HEK293 (cell line): Measurements from ENCODE around the gene SACS.

Experiments used
- CTCF ChIA-PET: fragments of 350-600 bp; formaldehyde crosslinking; extraction: SDS; loops from one replicate; lab custom pipeline; 2021; ENCODE audit warnings: antibody characterized with exemption; lab: Yijun Ruan, JAX
- POLR2A ChIA-PET: fragments of 300-600 bp; formaldehyde crosslinking; extraction: SDS; loops from one replicate; lab custom pipeline; 2020; ENCODE audit warnings: antibody characterized with exemption, inconsistent platforms; lab: Yijun Ruan, JAX
- H3K27ac ChIP-seq: fragments of 200-500 bp; sonication (Bioruptor generic); 2 replicates; pipeline ENCODE4 v1.5.1; 2014; ENCODE audit warnings: low read depth, low read length, control low read depth, inconsistent platforms; ENCODE audit errors: extremely low read depth
- H3K36me3 ChIP-seq, 2 experiments: fragments of 200-500 bp in 1 of 2; sonication (Bioruptor generic) in 1 of 2; 1 replicate in 1 of 2; 2 replicates in 1 of 2; pipeline ENCODE4 v1.5.1; 2014 to 2017; ENCODE audit warnings: inconsistent platforms in 2 of 2, low read length in 2 of 2; ENCODE audit not compliant: control insufficient read depth in 2 of 2, insufficient read depth in 1 of 2
- H3K4me1 ChIP-seq: fragments of 200-500 bp; sonication (Bioruptor generic); 2 replicates; pipeline ENCODE4 v1.5.1; 2014; ENCODE audit warnings: mild to moderate bottlenecking, low read length, inconsistent platforms; ENCODE audit not compliant: control insufficient read depth, insufficient read depth
- H3K4me3 ChIP-seq: 2 replicates; pipeline ENCODE4 v1.5.1; 2011; ENCODE audit warnings: low read depth, mild to moderate bottlenecking, control low read depth, low read length, moderate library complexity
- H3K9me3 ChIP-seq: fragments of 200-500 bp; sonication (Bioruptor generic); 2 replicates; pipeline ENCODE4 v1.5.1; 2014; ENCODE audit warnings: low read depth, low read length, inconsistent platforms; ENCODE audit not compliant: control insufficient read depth, insufficient read depth
- EGR2 ChIP-seq: fragments of 450-650 bp; formaldehyde crosslinking; IDR thresholded peaks from 2 replicates; pipeline ENCODE4 v1.5.1; 2016; ENCODE audit warnings: low read depth, missing biosample characterization, missing genetic modification characterization
- GLIS2 ChIP-seq: fragments of 450-650 bp; formaldehyde crosslinking; IDR thresholded peaks from 2 replicates; pipeline ENCODE4 v1.5.1; 2016; ENCODE audit warnings: missing biosample characterization, missing genetic modification characterization
- HOXD13 ChIP-seq: sonication (generic); formaldehyde crosslinking; IDR thresholded peaks from 2 replicates; pipeline ENCODE4 v1.8.0; 2022; ENCODE audit warnings: missing genetic modification reagents, borderline replicate concordance
- KLF16 ChIP-seq: fragments of 450-650 bp; formaldehyde crosslinking; IDR thresholded peaks from 2 replicates; pipeline ENCODE4 v1.5.1; 2017; ENCODE audit warnings: missing biosample characterization, missing genetic modification characterization
- MYNN ChIP-seq: fragments of 450-650 bp; formaldehyde crosslinking; IDR thresholded peaks from 2 replicates; pipeline ENCODE4 v1.5.1; 2016; ENCODE audit warnings: missing biosample characterization, missing genetic modification characterization, borderline replicate concordance
- OVOL3 ChIP-seq: fragments of 450-650 bp; formaldehyde crosslinking; IDR thresholded peaks from 2 replicates; pipeline ENCODE4 v1.5.1; 2016; ENCODE audit warnings: missing biosample characterization, missing genetic modification characterization
- TCF7L2 ChIP-seq: IDR thresholded peaks from 2 replicates; pipeline ENCODE4 v1.6.1; 2011; ENCODE audit warnings: low read depth, mild to moderate bottlenecking, inconsistent platforms, low read length, moderate library complexity, borderline replicate concordance
- ZFP69B ChIP-seq: fragments of 450-650 bp; formaldehyde crosslinking; IDR thresholded peaks from 2 replicates; pipeline ENCODE4 v1.5.1; 2016; ENCODE audit warnings: missing biosample characterization, missing genetic modification characterization
- ZNF146 ChIP-seq: fragments of 450-650 bp; formaldehyde crosslinking; IDR thresholded peaks from 2 replicates; pipeline ENCODE4 v1.5.1; 2016; ENCODE audit warnings: missing biosample characterization, missing genetic modification characterization
- ZNF155 ChIP-seq: fragments of 450-650 bp; formaldehyde crosslinking; IDR thresholded peaks from 2 replicates; pipeline ENCODE4 v1.5.1; 2016; ENCODE audit warnings: missing biosample characterization, missing genetic modification characterization
- ZNF202 ChIP-seq: fragments of 450-650 bp; formaldehyde crosslinking; IDR thresholded peaks from 2 replicates; pipeline ENCODE4 v1.5.1; 2016; ENCODE audit warnings: missing biosample characterization, missing genetic modification characterization, borderline replicate concordance
- ZNF248 ChIP-seq: fragments of 450-650 bp; formaldehyde crosslinking; IDR thresholded peaks from 2 replicates; pipeline ENCODE4 v1.5.1; 2017; ENCODE audit warnings: missing biosample characterization, missing genetic modification characterization
- ZNF324 ChIP-seq: fragments of 450-650 bp; formaldehyde crosslinking; IDR thresholded peaks from 2 replicates; pipeline ENCODE4 v1.5.1; 2016; ENCODE audit warnings: missing biosample characterization, missing genetic modification characterization
- ZNF350 ChIP-seq: fragments of 450-650 bp; formaldehyde crosslinking; IDR thresholded peaks from 2 replicates; pipeline ENCODE4 v1.5.0; 2017; ENCODE audit warnings: missing biosample characterization, mild to moderate bottlenecking, missing genetic modification characterization
- ZNF423 ChIP-seq: fragments of 450-650 bp; formaldehyde crosslinking; IDR thresholded peaks from 2 replicates; pipeline ENCODE4 v1.5.1; 2016; ENCODE audit warnings: missing biosample characterization, missing genetic modification characterization
- ZNF561 ChIP-seq: fragments of 450-650 bp; IDR thresholded peaks from 2 replicates; pipeline ENCODE4 v1.5.1; 2018; ENCODE audit warnings: missing biosample characterization, missing genetic modification characterization, borderline replicate concordance
- ZNF629 ChIP-seq: fragments of 450-650 bp; formaldehyde crosslinking; IDR thresholded peaks from 2 replicates; pipeline ENCODE4 v1.5.1; 2017; ENCODE audit warnings: missing biosample characterization, missing genetic modification characterization
- ZNF777 ChIP-seq: fragments of 450-650 bp; formaldehyde crosslinking; IDR thresholded peaks from 2 replicates; pipeline ENCODE4 v1.5.1; 2017; ENCODE audit warnings: missing biosample characterization, missing genetic modification characterization, borderline replicate concordance
- ZNF785 ChIP-seq: fragments of 450-650 bp; formaldehyde crosslinking; IDR thresholded peaks from 2 replicates; pipeline ENCODE4 v1.5.1; 2016; ENCODE audit warnings: missing biosample characterization, missing genetic modification characterization
- ZXDB ChIP-seq: fragments of 450-650 bp; formaldehyde crosslinking; IDR thresholded peaks from 2 replicates; pipeline ENCODE4 v1.5.1; 2016; ENCODE audit warnings: missing biosample characterization, missing genetic modification characterization
- TF ChIP-seq, protein P1 (sequence below): fragments of 450-650 bp; formaldehyde crosslinking; IDR thresholded peaks from 2 replicates; pipeline ENCODE4; 2016; ENCODE audit warnings: missing biosample characterization, missing genetic modification characterization
- TF ChIP-seq, protein P2 (sequence below): fragments of 450-650 bp; IDR thresholded peaks from 2 replicates; pipeline ENCODE4 v1.5.1; 2018; ENCODE audit warnings: missing biosample characterization, mild to moderate bottlenecking, missing genetic modification characterization
- TF ChIP-seq, protein P3 (sequence below): fragments of 450-650 bp; formaldehyde crosslinking; IDR thresholded peaks from 2 replicates; pipeline ENCODE4 v1.5.1; 2016; ENCODE audit warnings: missing biosample characterization, missing genetic modification characterization
- TF ChIP-seq, protein P4 (sequence below): fragments of 450-650 bp; formaldehyde crosslinking; IDR thresholded peaks from 2 replicates; pipeline ENCODE4 v1.5.1; 2017; ENCODE audit warnings: missing biosample characterization, missing genetic modification characterization

The SACS gene

DNA sequence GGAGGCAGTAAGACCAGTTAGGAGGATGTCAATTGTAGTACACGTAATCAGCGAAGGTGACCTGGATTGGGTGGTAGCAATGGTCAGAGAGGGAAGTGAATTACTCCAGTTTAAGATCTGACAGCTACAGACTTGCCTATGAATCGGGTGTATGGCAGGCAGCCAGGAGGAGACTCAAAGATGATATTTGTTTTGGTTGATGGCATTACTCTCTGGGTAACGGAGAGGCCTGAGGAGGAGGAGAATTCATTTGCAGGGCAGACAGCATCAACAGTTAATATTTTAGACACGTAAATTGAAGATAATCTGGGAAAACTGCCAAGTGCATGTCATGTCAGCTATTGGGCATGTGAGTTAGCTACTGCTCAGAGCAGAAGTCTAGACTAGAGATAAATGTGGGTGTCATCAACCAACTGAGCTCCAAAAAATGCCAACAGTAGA, 143.6 kb downstream of the SACS start:
- no peaks in the 10 kb centered on the region for H3K9me3 ChIP-seq
- no peaks in the 10 kb centered on the region for H3K36me3 ChIP-seq
- TF ChIP-seq ZNF777 (tag by site-specific recombination) (no peak), ZNF350 (tag by site-specific recombination) (no peak), ZNF146 (tag by site-specific recombination) (no peak), ZNF423 (no peak), ZFP69B (tag by site-specific recombination) (no peak), ZXDB (tag by site-specific recombination) (no peak), HOXD13 (CRISPR knock-in tag) (no peak), ZNF785 (tag by site-specific recombination) (no peak), TCF7L2 (no peak), ZNF155 (tag by site-specific recombination) (no peak), MYNN (tag by site-specific recombination) (no peak), ZNF561 (tag by site-specific recombination) (no peak)
- TF ChIP-seq, protein P1, sequence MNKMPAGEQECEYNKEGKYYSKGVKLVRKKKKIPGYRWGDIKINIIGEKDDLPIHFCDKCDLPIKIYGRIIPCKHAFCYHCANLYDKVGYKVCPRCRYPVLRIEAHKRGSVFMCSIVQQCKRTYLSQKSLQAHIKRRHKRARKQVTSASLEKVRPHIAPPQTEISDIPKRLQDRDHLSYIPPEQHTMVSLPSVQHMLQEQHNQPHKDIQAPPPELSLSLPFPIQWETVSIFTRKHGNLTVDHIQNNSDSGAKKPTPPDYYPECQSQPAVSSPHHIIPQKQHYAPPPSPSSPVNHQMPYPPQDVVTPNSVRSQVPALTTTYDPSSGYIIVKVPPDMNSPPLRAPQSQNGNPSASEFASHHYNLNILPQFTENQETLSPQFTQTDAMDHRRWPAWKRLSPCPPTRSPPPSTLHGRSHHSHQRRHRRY (tag by site-specific recombination) = no peak
- TF ChIP-seq, protein P2, sequence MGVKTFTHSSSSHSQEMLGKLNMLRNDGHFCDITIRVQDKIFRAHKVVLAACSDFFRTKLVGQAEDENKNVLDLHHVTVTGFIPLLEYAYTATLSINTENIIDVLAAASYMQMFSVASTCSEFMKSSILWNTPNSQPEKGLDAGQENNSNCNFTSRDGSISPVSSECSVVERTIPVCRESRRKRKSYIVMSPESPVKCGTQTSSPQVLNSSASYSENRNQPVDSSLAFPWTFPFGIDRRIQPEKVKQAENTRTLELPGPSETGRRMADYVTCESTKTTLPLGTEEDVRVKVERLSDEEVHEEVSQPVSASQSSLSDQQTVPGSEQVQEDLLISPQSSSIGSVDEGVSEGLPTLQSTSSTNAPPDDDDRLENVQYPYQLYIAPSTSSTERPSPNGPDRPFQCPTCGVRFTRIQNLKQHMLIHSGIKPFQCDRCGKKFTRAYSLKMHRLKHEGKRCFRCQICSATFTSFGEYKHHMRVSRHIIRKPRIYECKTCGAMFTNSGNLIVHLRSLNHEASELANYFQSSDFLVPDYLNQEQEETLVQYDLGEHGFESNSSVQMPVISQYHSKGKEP (tag by site-specific recombination) = no peak
- TF ChIP-seq, protein P3, sequence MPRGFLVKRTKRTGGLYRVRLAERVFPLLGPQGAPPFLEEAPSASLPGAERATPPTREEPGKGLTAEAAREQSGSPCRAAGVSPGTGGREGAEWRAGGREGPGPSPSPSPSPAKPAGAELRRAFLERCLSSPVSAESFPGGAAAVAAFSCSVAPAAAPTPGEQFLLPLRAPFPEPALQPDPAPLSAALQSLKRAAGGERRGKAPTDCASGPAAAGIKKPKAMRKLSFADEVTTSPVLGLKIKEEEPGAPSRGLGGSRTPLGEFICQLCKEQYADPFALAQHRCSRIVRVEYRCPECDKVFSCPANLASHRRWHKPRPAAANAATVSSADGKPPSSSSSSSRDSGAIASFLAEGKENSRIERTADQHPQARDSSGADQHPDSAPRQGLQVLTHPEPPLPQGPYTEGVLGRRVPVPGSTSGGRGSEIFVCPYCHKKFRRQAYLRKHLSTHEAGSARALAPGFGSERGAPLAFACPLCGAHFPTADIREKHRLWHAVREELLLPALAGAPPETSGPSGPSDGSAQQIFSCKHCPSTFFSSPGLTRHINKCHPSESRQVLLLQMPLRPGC (tag by site-specific recombination) = no peak
- TF ChIP-seq, protein P4, sequence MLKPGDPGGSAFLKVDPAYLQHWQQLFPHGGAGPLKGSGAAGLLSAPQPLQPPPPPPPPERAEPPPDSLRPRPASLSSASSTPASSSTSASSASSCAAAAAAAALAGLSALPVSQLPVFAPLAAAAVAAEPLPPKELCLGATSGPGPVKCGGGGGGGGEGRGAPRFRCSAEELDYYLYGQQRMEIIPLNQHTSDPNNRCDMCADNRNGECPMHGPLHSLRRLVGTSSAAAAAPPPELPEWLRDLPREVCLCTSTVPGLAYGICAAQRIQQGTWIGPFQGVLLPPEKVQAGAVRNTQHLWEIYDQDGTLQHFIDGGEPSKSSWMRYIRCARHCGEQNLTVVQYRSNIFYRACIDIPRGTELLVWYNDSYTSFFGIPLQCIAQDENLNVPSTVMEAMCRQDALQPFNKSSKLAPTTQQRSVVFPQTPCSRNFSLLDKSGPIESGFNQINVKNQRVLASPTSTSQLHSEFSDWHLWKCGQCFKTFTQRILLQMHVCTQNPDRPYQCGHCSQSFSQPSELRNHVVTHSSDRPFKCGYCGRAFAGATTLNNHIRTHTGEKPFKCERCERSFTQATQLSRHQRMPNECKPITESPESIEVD (tag by site-specific recombination) = no peak
- ChIA-PET CTCF (no interaction called here), POLR2A (interaction anchor here (0.9 kb wide), 1 partner anchor 85 kb away, joined by 3 read pairs; no protein-coding TSS in a partner anchor)
- no peak overlapping the region for H3K27ac ChIP-seq
- H3K4me1 ChIP-seq = no peaks in the 10 kb centered on the region
- no peak overlapping the region for H3K4me3 ChIP-seq

DNA sequence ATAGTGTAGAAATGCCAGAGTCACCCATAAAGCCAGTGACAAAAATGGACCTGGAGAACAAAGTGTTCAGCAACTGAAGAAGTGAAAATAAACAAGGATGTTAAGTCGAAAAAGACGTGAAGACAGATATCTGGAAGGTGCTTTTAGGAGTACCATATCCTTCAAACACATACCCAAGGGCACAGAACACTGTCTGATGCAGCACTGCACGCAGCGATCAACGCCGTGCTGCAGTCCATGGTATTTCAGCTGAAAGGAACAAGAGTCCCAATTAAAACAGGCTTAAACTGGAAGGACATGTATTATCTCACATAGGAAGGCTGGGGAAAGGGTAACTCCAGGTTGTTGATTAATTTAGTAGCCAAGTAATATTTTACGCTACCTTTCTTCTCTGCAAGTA, 144.5 kb downstream of the SACS start:
- no peaks in the 10 kb centered on the region for H3K4me1 ChIP-seq
- no peak overlapping the region for H3K27ac ChIP-seq
- H3K9me3 ChIP-seq = no peaks in the 10 kb centered on the region
- ChIA-PET CTCF (no interaction called here), POLR2A (no interaction called here)
- no peaks in the 10 kb centered on the region for H3K36me3 ChIP-seq
- TF ChIP-seq ZNF324 (tag by site-specific recombination) (no peak), ZNF629 (no peak), OVOL3 (no peak), ZNF248 (tag by site-specific recombination) (no peak), KLF16 (tag by site-specific recombination) (no peak), GLIS2 (no peak), EGR2 (no peak), ZNF202 (tag by site-specific recombination) (no peak)
- no peak overlapping the region for H3K4me3 ChIP-seq
